GM12891 (cell line): ENCODE measurements around the gene ITGA2B.
"Not testable (repeated sequence)": the region's sequence is repeated elsewhere in the genome, so short reads cannot be mapped to it uniquely, and the experiment has no call there.

Experiments
- DNase-seq: peaks from one replicate; pipeline ENCODE4 v3.0.0; 2011; ENCODE audit warnings: low spot score; ENCODE audit not compliant: insufficient read length
- FAIRE-seq: peaks from 2 replicates; lab custom pipeline; 2011; peaks lifted over from hg19 to GRCh38; lab: Jason Lieb, UNC
- PAX5 ChIP-seq: IDR thresholded peaks from 2 replicates; pipeline ENCODE4 v1.6.1; 2011; ENCODE audit warnings: low read length, moderate library complexity, mild to moderate bottlenecking; ENCODE audit not compliant: insufficient read depth, severe bottlenecking
- POLR2A ChIP-seq: IDR thresholded peaks from 2 replicates; pipeline ENCODE4 v1.6.1; 2011; ENCODE audit warnings: low read depth, low read length, control low read depth
- POLR2AphosphoS5 ChIP-seq: IDR thresholded peaks from 2 replicates; pipeline ENCODE4 v1.6.1; 2011; ENCODE audit warnings: low read depth, low read length, control low read depth
- POU2F2 ChIP-seq: IDR thresholded peaks from 2 replicates; pipeline ENCODE4 v1.6.1; 2011; ENCODE audit warnings: low read depth, mild to moderate bottlenecking, control low read depth, low read length, moderate library complexity
- SPI1 ChIP-seq: IDR thresholded peaks from 2 replicates; pipeline ENCODE4 v1.6.1; 2011; ENCODE audit warnings: low read depth, low read length, control low read depth
- TAF1 ChIP-seq: IDR thresholded peaks from 2 replicates; pipeline ENCODE4 v1.6.1; 2011; ENCODE audit warnings: low read depth, low read length, control low read depth

The ITGA2B gene

GRCh38 chr17:44351464-44351863 lies 38.0 kb downstream of the ITGA2B start:
- no peak for DNase-seq
- TF ChIP-seq POLR2A, result no peak
- no peak for TF ChIP-seq PAX5
- no peak for TF ChIP-seq TAF1
- no peak for TF ChIP-seq POLR2AphosphoS5
- TF ChIP-seq POU2F2, result no peak
- TF ChIP-seq SPI1, result no peak
- FAIRE-seq, result no peak

DNA sequence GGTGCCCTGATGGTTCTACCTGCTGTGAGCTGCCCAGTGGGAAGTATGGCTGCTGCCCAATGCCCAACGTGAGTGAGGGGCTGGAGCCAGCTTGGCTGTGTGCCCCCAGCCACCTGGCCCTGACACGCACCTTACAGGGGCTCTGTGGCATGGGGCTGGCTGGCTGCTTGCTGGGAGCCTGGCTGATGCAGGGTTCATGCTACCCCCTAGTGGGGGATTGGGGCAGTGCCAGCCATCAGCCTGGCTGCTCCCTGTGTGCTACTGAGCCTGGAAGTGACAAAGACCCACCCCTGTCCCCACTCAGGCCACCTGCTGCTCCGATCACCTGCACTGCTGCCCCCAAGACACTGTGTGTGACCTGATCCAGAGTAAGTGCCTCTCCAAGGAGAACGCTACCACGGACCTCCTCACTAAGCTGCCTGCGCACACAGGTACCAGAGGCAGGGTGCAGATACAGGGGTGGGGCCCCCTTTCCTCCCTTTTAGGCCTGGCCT lies 38.7 kb downstream of the ITGA2B start:
- TF ChIP-seq SPI1, result no peak
- TF ChIP-seq POU2F2, result no peak
- no peak for TF ChIP-seq TAF1
- no peak for TF ChIP-seq PAX5
- TF ChIP-seq POLR2AphosphoS5, result no peak
- TF ChIP-seq POLR2A, result no peak

GRCh38 chr17:44349553-44350070 lies 39.8 kb downstream of the ITGA2B start:
- DNase-seq (no peak), FAIRE-seq (no peak)
- TF ChIP-seq TAF1 (no peak), SPI1 (no peak), PAX5 (no peak), POU2F2 (no peak), POLR2A (no peak), POLR2AphosphoS5 (no peak)

More for the DNA sequence above, 38.7 kb downstream of the ITGA2B start:
- FAIRE-seq (peak; percentile 98), DNase-seq (peak; percentile 86)

- DNase-seq (no peak), FAIRE-seq (no peak)
- TF ChIP-seq POLR2AphosphoS5, result no peak
- TF ChIP-seq POU2F2, result no peak
- no peak for TF ChIP-seq TAF1
- TF ChIP-seq PAX5, result no peak
Observed at GRCh38 chr17:44348988-44349364, 40.5 kb downstream of the ITGA2B start.

GRCh38 chr17:44348234-44348987 lies 41.0 kb downstream of the ITGA2B start:
- TF ChIP-seq POU2F2 (peak; percentile 74; the same call in 1 of the 2 replicates), SPI1 (peak; percentile 98), TAF1 (peak; percentile 53), POLR2AphosphoS5 (no peak; the same call in 1 of the 2 replicates), POLR2A (0 out of 2 replicates have a peak, but pooled peaks have one; percentile 45)
- DNase-seq, result peak; percentile 71
- FAIRE-seq, result peak; percentile 94

DNA sequence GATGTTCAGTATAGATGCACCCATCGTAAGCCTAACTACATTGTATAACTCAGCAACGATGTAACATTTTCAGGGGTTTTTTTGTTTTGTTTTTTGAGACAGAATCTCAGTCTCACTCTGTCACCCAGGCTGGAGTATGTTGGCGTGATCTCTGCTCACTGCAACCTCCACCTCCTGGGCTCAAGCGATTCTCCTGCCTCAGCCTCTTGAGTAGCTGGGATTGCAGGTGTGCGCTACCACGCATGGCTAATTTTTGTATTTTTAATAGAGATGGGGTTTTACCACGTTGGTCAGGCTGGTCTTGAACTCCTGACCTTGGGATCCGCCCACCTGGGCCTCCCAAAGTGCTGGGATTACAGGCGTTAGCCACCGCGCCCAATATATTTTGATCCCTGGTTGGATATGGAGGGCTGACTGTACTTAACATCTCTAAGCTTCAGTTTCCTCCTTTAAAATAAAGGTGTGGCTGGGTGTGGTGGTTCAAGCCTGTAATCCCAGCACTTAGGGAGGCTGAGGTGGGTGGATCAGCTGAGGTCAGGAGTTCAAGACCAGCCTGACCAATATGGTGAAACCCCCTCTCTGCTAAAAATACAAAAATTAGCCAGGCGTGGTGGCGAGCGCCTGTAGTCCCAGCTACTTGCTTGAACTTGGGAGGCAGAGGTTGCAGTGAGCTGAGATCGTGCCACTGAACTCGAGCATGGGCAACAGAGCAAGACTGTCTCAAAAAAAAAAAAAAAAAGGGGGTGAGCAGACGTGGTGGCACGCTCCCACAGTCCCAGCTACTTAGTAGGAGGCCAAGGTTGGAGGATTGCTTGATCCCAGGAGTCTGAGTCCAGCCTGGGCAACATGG lies 42.0 kb downstream of the ITGA2B start:
- not testable (repeated sequence) for DNase-seq
- peak; percentile 3 for TF ChIP-seq PAX5
- peak; percentile 74 for FAIRE-seq

- no peak for TF ChIP-seq SPI1
- no peak for TF ChIP-seq POU2F2
- TF ChIP-seq PAX5, result no peak
- TF ChIP-seq POLR2AphosphoS5, result no peak
- TF ChIP-seq POLR2A, result no peak
- TF ChIP-seq TAF1, result no peak
- no peak for DNase-seq
- FAIRE-seq, result peak; percentile 72
Observed at GRCh38 chr17:44346064-44346844, 43.2 kb downstream of the ITGA2B start.

- no peak for DNase-seq
- peak; percentile 50; the same call in 1 of the 2 replicates for TF ChIP-seq POU2F2
- TF ChIP-seq POLR2A, result no peak
- peak; percentile 85 for FAIRE-seq
Observed at GRCh38 chr17:44345454-44346026, 43.9 kb downstream of the ITGA2B start.
